NT2/D1 (cell line): ENCODE results near the gene STAB1.

Experiments used
- SUZ12 ChIP-seq: IDR thresholded peaks from 2 replicates; pipeline ENCODE4 v1.6.1; 2011; ENCODE audit not compliant: insufficient read length, insufficient read depth; ENCODE audit errors: extremely low read depth
- YY1 ChIP-seq: IDR thresholded peaks from 2 replicates; pipeline ENCODE4 v1.6.1; 2011; ENCODE audit not compliant: insufficient read length, insufficient read depth
- ZNF274 ChIP-seq: IDR thresholded peaks from 2 replicates; pipeline ENCODE4 v1.6.1; 2011; ENCODE audit warnings: mild to moderate bottlenecking, low read depth, low read length

- TF ChIP-seq YY1 (no peak), SUZ12 (no peak), ZNF274 (no peak)
Observed at GRCh38 chr3:52473026-52473425, 22.1 kb upstream of the STAB1 start.
